ENCODE measurements around the gene TMTC2. TPM values are rescaled to one million over a fixed set of nuclear protein-coding genes. Genes with fewer than 3 reads are reported as not detected.

Gene TMTC2
- polyA plus RNA-seq, 1 experiment = 5.6 TPM

- Histone ChIP-seq H3K36me3 (ENCODE audit: control insufficient read depth, insufficient read depth, low read length) (no peaks in the 10 kb centered on the region), H3K27me3 (ENCODE audit: control insufficient read depth, insufficient read depth, low read length) (no peaks in the 10 kb centered on the region), H3K4me3 (ENCODE audit: low read depth, low read length) (no peak overlapping the region)
- CTCF ChIA-PET = interaction anchor here (1.0 kb wide), 1 partner anchor 20 kb away, joined by 3 read pairs; no protein-coding TSS in a partner anchor
- POLR2A ChIA-PET = interaction anchor here (0.6 kb wide), 1 partner anchor 89 kb away, joined by 3 read pairs; no protein-coding TSS in a partner anchor
- TF ChIP-seq, protein P1, sequence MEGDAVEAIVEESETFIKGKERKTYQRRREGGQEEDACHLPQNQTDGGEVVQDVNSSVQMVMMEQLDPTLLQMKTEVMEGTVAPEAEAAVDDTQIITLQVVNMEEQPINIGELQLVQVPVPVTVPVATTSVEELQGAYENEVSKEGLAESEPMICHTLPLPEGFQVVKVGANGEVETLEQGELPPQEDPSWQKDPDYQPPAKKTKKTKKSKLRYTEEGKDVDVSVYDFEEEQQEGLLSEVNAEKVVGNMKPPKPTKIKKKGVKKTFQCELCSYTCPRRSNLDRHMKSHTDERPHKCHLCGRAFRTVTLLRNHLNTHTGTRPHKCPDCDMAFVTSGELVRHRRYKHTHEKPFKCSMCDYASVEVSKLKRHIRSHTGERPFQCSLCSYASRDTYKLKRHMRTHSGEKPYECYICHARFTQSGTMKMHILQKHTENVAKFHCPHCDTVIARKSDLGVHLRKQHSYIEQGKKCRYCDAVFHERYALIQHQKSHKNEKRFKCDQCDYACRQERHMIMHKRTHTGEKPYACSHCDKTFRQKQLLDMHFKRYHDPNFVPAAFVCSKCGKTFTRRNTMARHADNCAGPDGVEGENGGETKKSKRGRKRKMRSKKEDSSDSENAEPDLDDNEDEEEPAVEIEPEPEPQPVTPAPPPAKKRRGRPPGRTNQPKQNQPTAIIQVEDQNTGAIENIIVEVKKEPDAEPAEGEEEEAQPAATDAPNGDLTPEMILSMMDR (IDR thresholded peaks at IDR 0.05; ENCODE audit: insufficient read depth, low read depth, low read length) = no peak
- no peak for DNase-seq (ENCODE audit: low read depth)
Measured at GRCh38 chr12:82787016-82787415, 100.3 kb downstream of the TMTC2 start.

GRCh38 chr12:82788594-82788993 is 101.9 kb downstream of the TMTC2 start:
- Histone ChIP-seq H3K36me3 (ENCODE audit: control insufficient read depth, insufficient read depth, low read length) (no peaks in the 10 kb centered on the region), H3K4me3 (ENCODE audit: low read depth, low read length) (no peak overlapping the region), H3K27me3 (ENCODE audit: control insufficient read depth, insufficient read depth, low read length) (no peaks in the 10 kb centered on the region)
- TF ChIP-seq, protein P1 (IDR thresholded peaks at IDR 0.05; ENCODE audit: insufficient read depth, low read depth, low read length) = no peak
- no peak for DNase-seq (ENCODE audit: low read depth)
- CTCF ChIA-PET = no interaction called here
- POLR2A ChIA-PET = no interaction called here

DNA sequence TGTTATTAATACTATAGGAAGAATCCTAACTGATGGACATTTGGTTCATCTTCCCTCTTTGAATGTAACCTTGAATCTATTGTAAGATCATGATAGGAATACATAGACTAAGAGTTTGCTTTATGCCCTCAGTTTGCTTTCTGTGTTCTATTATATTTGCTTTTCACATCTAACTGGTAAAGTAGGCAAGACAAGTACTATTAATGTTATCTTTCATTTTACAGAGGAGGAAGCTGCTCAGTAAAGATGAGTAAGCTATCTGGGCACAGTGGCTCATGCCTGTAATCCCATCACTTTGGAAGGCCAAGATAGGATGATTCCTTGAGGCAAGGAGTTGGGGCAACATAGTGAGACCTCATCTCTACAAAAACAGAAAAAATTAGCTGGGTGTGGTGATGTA is 103.0 kb downstream of the TMTC2 start:
- TF ChIP-seq, protein P1 (IDR thresholded peaks at IDR 0.05; ENCODE audit: insufficient read depth, low read depth, low read length) = no peak
- Histone ChIP-seq H3K36me3 (ENCODE audit: control insufficient read depth, insufficient read depth, low read length) (no peaks in the 10 kb centered on the region), H3K4me3 (ENCODE audit: low read depth, low read length) (no peak overlapping the region), H3K27me3 (ENCODE audit: control insufficient read depth, insufficient read depth, low read length) (no peaks in the 10 kb centered on the region)
- ChIA-PET CTCF (interaction anchor here (0.6 kb wide), 1 partner anchor 9 kb away, joined by 3 read pairs; no protein-coding TSS in a partner anchor), POLR2A (no interaction called here)
- no peak for DNase-seq (ENCODE audit: low read depth)

GRCh38 chr12:82793751-82794281 is 107.1 kb downstream of the TMTC2 start:
- Histone ChIP-seq H3K27me3 (ENCODE audit: control insufficient read depth, insufficient read depth, low read length) (no peaks in the 10 kb centered on the region), H3K4me3 (ENCODE audit: low read depth, low read length) (no peak overlapping the region), H3K36me3 (ENCODE audit: control insufficient read depth, insufficient read depth, low read length) (no peaks in the 10 kb centered on the region)
- DNase-seq (ENCODE audit: low read depth) = no peak
- ChIA-PET POLR2A (no interaction called here), CTCF (interaction anchor here (1.2 to 1.6 kb wide), 2 partner anchors 10 to 50 kb away, joined by 3 read pairs; no protein-coding TSS in a partner anchor)
- TF ChIP-seq, protein P1 (IDR thresholded peaks at IDR 0.05; ENCODE audit: insufficient read depth, low read depth, low read length) = no peak

GRCh38 chr12:82797480-82797879 is 110.8 kb downstream of the TMTC2 start:
- Histone ChIP-seq H3K27me3 (ENCODE audit: control insufficient read depth, insufficient read depth, low read length) (no peaks in the 10 kb centered on the region), H3K36me3 (ENCODE audit: control insufficient read depth, insufficient read depth, low read length) (no peaks in the 10 kb centered on the region), H3K4me3 (ENCODE audit: low read depth, low read length) (no peak overlapping the region)
- ChIA-PET CTCF (no interaction called here), POLR2A (no interaction called here)
- TF ChIP-seq, protein P1 (IDR thresholded peaks at IDR 0.05; ENCODE audit: insufficient read depth, low read depth, low read length) = no peak
- no peak for DNase-seq (ENCODE audit: low read depth)

All from BJ (cell line).